IPS DF 6.9 (cell line): Measurements from ENCODE around the gene DRC7.

ENCODE experiments used
- DNase-seq: peaks from one replicate; pipeline ENCODE4 v3.0.0-alpha.2; 2013; ENCODE audit warnings: low read depth, low spot score
- H3K27ac ChIP-seq: one replicate; pipeline ENCODE4 v1.5.1; 2013; ENCODE audit warnings: low read length, control low read depth
- H3K27me3 ChIP-seq: 2 replicates; pipeline ENCODE4 v1.6.1; 2013; ENCODE audit warnings: mild to moderate bottlenecking, low read length; ENCODE audit not compliant: control insufficient read depth, insufficient read depth
- H3K36me3 ChIP-seq: 2 replicates; pipeline ENCODE4 v1.6.1; 2013; ENCODE audit warnings: low read length; ENCODE audit not compliant: control insufficient read depth, insufficient read depth
- H3K4me1 ChIP-seq: 2 replicates; pipeline ENCODE4 v1.6.1; 2013; ENCODE audit warnings: low read length; ENCODE audit not compliant: control insufficient read depth, insufficient read depth
- H3K4me3 ChIP-seq: 2 replicates; pipeline ENCODE4 v1.5.1; 2013; ENCODE audit warnings: mild to moderate bottlenecking, low read length
- H3K9me3 ChIP-seq: 2 replicates; pipeline ENCODE4 v1.6.1; 2013; ENCODE audit warnings: low read length, inconsistent platforms; ENCODE audit not compliant: control insufficient read depth, insufficient read depth
- WGBS: extraction: QIAGEN DNeasy Blood & Tissue Kit; methylation state at CpG from one replicate; pipeline ENCODE4 v1.1.7; 2013; ENCODE audit warnings: mixed read lengths, missing lambda C conversion rate; ENCODE audit not compliant: insufficient read length, insufficient coverage; 5-methylcytosine and 5-hydroxymethylcytosine counted together

Gene DRC7

DNA sequence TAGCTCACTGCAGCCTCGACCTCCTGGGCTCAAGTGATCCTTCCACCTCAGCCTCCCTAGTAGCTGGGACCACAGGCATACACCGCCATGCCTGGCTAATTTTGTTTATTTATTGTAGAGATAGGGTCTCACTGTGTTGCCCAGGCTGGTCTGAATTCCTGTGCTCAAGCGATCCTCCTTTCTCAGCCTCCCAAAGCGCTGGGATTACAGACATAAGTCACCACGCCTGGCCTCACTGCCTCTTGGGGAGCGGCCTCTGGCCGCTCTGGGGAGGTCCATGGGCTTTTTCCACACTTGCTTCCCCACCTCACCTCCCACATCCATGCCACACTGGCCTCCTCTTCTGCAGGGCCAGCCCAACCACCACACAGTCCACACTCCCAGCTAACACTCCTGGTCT lies 44.8 kb upstream of the DRC7 start:
- Histone ChIP-seq H3K4me3 (no peak overlapping the region), H3K27me3 (no peaks in the 10 kb centered on the region), H3K9me3 (no peaks in the 10 kb centered on the region), H3K27ac (no peak overlapping the region), H3K36me3 (no peaks in the 10 kb centered on the region), H3K4me1 (no peaks in the 10 kb centered on the region)
- DNase-seq: no peak
- WGBS: no CpG with 5 or more reads among the region's 7 CpGs

DNA sequence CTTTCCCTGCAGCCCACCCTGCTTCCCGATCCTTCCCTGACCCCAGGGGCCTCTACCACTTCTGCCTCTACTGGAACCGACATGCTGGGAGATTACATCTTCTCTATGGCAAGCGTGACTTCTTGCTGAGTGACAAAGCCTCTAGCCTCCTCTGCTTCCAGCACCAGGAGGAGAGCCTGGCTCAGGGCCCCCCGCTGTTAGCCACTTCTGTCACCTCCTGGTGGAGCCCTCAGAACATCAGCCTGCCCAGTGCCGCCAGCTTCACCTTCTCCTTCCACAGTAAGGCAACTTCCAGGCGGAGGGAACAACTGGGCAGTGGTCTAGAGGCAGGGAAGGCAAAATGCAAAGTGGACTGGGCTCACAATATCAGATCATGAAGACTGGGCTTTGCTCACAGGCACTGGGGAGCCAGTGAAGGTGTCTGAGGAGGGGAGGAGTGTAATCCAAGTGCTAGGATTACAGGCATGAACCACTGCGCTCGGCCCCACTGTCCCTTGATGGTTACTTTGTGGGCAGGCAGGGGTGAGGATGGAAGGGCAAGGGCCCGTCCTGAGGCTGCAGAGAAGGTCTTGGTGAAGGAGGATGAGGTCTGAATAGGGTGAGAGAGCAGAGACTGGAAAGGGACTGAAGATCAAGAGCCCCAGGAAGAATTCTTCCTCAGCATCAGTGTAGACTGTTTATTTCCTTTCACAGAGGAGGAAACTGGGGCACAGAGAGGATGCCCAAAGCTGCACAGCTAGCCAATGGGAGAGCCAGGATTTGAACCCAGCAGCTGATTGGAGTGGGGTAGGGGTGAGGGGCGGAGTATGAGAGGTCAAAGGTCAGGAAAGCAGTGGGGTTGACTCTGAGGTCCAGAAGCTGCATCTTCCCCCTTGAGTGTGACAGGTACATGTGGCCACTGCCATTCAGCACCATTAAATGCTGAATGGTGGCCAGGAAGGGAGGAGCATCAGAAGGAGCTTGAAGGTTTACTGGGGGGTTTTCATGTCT lies 43.0 kb upstream of the DRC7 start:
- Histone ChIP-seq H3K27ac (no peak overlapping the region), H3K9me3 (no peaks in the 10 kb centered on the region), H3K4me1 (no peaks in the 10 kb centered on the region), H3K27me3 (no peaks in the 10 kb centered on the region), H3K36me3 (no peaks in the 10 kb centered on the region), H3K4me3 (no peak overlapping the region)
- no peak for DNase-seq
- no CpG with 5 or more reads among the region's 10 CpGs for WGBS

GRCh38 chr16:57652695-57653471 lies 41.7 kb upstream of the DRC7 start:
- Histone ChIP-seq H3K4me1 (no peaks in the 10 kb centered on the region), H3K9me3 (no peaks in the 10 kb centered on the region), H3K27me3 (no peaks in the 10 kb centered on the region), H3K36me3 (no peaks in the 10 kb centered on the region), H3K27ac (no peak overlapping the region), H3K4me3 (no peak overlapping the region)
- WGBS: no CpG with 5 or more reads among the region's 23 CpGs
- no peak for DNase-seq

GRCh38 chr16:57653936-57654335 lies 40.7 kb upstream of the DRC7 start:
- Histone ChIP-seq H3K9me3 (no peaks in the 10 kb centered on the region), H3K4me1 (no peaks in the 10 kb centered on the region), H3K27ac (no peak overlapping the region), H3K36me3 (no peaks in the 10 kb centered on the region), H3K27me3 (no peaks in the 10 kb centered on the region), H3K4me3 (no peak overlapping the region)
- no peak for DNase-seq
- no CpG with 5 or more reads among the region's 16 CpGs for WGBS

DNA sequence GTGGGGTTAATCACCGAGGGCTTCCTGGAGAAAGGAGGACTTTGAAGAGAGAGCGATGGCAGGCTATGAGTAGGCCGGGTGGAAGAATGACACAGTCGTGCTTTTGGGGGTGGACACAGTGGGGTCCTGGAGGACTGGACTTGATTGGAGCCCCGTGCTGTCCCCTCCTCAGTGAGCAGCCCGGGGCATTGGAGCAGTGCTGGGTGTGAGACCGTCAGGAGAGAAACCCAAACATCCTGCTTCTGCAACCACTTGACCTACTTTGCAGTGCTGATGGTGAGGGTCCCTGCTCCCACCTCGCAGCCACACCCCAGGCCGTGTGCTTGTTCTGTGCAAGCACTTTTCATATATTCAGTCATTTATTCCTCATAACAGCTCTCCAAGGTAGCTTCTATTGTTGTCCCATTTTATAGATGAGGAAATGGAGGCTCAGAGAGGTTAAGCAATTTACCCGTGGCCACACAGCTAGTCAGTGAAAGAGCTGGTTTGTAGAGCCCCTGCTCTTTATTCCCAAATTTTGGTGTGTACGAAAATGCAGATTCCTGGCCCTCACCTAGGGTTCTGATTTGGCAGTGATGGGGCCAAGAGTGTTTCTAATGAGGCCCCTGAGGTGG lies 38.2 kb upstream of the DRC7 start:
- no peaks in the 10 kb centered on the region for H3K27me3 ChIP-seq
- no peak overlapping the region for H3K4me3 ChIP-seq
- no peak overlapping the region for H3K27ac ChIP-seq
- H3K4me1 ChIP-seq: no peaks in the 10 kb centered on the region
- H3K9me3 ChIP-seq: no peaks in the 10 kb centered on the region
- H3K36me3 ChIP-seq: no peaks in the 10 kb centered on the region
- no CpG with 5 or more reads among the region's 11 CpGs for WGBS
- no peak for DNase-seq

DNA sequence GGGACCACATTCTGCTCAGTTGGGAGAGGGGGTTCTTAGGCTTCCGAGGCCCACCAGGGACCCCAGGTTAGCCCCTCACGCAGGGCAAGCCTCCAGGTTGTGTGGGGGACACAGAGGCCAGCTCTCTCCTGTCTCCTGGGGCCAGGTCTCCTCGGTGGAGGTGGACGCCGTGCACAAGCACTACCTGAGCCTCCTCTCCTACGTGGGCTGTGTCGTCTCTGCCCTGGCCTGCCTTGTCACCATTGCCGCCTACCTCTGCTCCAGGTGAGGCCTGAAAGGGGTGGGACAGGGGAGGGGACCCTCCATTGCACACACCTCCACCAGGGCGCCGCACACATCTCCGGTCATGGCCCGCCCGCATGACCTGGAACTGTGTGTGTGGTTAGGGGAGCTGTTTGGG lies 37.4 kb upstream of the DRC7 start:
- Histone ChIP-seq H3K9me3 (no peaks in the 10 kb centered on the region), H3K27me3 (no peaks in the 10 kb centered on the region), H3K27ac (no peak overlapping the region), H3K36me3 (no peaks in the 10 kb centered on the region), H3K4me3 (no peak overlapping the region), H3K4me1 (no peaks in the 10 kb centered on the region)
- WGBS: no CpG with 5 or more reads among the region's 13 CpGs
- DNase-seq: no peak

DNA sequence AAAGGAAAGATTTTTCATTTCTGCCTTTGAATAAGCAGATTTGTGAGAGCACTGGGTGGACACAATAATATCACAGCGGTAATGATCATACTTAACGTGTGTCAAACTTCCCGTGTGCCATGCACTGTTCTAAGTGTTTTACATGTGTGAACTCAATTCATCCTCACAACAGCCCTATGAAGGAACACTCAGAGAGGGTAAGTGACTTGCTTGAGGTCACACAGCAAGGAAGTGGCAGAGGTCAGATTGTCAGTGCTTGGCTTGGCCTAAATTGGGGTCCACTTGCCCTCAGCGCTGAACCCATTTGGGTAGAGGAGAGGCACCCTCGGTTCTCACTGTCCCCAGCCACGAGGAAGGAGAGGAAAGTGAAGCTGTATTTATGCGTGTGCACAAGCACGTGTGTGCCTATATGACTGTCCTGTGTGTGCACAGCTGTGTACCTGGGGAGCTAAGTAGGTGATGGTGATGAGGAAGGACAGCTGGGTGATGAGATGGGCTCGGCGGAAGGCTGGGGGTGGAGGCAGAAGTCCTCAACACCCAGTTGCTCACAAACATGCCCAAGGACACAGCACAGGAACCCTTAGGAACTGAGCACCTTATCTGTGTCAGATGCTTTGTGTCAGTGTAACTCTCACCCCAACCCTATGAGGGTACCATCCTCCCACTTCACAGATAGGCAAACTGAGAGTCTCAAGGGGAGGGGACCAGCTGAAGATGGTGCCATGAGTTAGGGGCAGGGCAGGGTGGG lies 36.3 kb upstream of the DRC7 start:
- WGBS: no CpG with 5 or more reads among the region's 10 CpGs
- H3K36me3 ChIP-seq: no peaks in the 10 kb centered on the region

GRCh38 chr16:57658878-57659674 lies 35.5 kb upstream of the DRC7 start:
- WGBS: no CpG with 5 or more reads among the region's 19 CpGs
- Histone ChIP-seq H3K27ac (no peak overlapping the region), H3K4me1 (no peaks in the 10 kb centered on the region), H3K4me3 (no peak overlapping the region), H3K27me3 (no peaks in the 10 kb centered on the region), H3K9me3 (no peaks in the 10 kb centered on the region), H3K36me3 (no peaks in the 10 kb centered on the region)
- DNase-seq: no peak

More for the DNA sequence above, 36.3 kb upstream of the DRC7 start:
- no peak for DNase-seq
- Histone ChIP-seq H3K4me1 (no peaks in the 10 kb centered on the region), H3K27ac (no peak overlapping the region), H3K4me3 (no peak overlapping the region), H3K9me3 (no peaks in the 10 kb centered on the region), H3K27me3 (no peaks in the 10 kb centered on the region)

DNA sequence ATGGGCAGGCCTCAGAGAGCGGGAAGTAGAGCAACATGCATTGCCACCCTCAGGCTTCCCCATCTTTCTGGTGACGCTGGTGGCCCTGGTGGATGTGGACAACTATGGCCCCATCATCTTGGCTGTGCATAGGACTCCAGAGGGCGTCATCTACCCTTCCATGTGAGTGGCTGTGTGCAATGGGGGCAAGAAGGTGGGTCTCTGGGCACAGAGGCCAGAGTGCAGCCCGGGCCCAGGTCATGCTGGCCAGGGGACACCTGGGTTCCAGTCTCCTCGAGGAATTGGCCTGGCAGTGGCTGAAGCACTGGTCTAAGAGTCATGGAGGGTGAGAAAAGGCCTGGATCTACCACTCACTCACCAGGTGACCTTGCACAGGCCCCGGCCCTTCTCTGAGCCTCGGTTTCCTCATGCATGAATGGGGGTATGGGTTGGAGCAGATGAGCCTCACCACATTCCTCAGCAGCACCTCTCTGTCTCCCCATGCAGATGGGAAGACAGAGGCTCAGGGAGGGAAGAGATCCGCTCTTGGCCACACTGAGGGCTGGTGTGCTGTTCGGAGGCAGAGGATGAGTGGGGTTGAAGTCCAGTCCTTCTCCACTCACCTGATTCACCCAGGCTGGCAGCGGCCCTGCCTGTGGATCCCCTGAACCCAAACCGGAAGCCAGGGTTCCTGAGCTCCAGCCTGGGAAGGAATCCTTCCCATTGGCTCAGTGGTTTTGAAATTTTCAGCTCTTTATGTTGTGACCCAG lies 33.7 kb upstream of the DRC7 start:
- WGBS: no CpG with 5 or more reads among the region's 11 CpGs
- no peak for DNase-seq
- Histone ChIP-seq H3K36me3 (no peaks in the 10 kb centered on the region), H3K4me3 (no peak overlapping the region), H3K27ac (no peak overlapping the region), H3K27me3 (no peaks in the 10 kb centered on the region), H3K4me1 (no peaks in the 10 kb centered on the region), H3K9me3 (no peaks in the 10 kb centered on the region)
